Ramos (cell line): ENCODE results near the gene KRTAP5-6.

Experiments used
- in situ Hi-C: fragments of 300-500 bp; cut with MboI; formaldehyde crosslinking; loops from one replicate; pipeline ENCODE4 v1.14.3; 2022; ENCODE audit warnings: low sequenced_read_pairs; ENCODE audit not compliant: unreplicated experiment

Gene KRTAP5-6, protein sequence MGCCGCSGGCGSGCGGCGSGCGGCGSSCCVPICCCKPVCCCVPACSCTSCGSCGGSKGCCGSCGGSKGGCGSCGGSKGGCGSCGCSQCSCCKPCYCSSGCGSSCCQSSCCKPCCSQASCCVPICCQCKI

DNA sequence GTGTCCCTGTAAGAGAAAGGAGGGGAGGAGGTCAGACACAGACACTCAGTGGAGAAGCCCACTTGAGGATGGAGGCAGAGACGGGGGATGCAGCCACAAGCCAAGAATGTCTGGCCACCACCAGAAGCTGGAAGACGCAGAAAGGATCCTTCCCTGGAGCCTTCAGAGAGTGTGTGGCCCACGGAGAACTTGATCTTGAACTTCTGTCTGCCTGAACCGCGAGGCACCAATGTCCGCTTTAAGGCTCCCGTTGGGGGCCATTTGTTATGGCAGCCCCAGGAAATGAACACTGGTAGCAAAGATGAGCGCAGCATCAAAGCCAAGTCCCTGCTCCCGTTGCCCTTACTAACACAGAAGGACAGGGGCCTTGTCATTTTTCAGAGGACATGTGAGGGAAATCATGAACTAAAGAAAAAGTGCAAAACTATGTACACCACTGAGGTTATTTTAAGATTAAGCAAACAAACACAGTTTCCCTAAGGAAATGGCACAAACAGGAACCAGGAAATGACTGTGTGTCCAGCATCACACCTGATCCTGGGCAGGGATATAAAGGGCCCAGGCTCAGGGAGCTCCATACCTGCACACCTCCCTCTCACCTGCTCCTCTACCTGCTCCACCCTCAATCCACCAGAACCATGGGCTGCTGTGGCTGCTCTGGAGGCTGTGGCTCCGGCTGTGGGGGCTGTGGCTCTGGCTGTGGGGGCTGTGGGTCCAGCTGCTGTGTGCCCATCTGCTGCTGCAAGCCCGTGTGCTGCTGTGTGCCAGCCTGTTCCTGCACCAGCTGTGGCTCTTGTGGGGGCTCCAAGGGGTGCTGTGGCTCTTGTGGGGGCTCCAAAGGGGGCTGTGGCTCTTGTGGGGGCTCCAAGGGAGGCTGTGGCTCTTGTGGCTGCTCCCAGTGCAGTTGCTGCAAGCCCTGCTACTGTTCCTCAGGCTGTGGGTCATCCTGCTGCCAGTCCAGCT, at the start of gene KRTAP5-6:
KRTAP5-6 (plus strand) TSS at position 588 of the 963 bp plus-strand sequence; CDS start at position 639, 51 bp downstream.
- in situ Hi-C loops, result loop anchor here (10.0 kb wide), 2 partner anchors 108 to 458 kb away; no protein-coding TSS in a partner anchor

DNA sequence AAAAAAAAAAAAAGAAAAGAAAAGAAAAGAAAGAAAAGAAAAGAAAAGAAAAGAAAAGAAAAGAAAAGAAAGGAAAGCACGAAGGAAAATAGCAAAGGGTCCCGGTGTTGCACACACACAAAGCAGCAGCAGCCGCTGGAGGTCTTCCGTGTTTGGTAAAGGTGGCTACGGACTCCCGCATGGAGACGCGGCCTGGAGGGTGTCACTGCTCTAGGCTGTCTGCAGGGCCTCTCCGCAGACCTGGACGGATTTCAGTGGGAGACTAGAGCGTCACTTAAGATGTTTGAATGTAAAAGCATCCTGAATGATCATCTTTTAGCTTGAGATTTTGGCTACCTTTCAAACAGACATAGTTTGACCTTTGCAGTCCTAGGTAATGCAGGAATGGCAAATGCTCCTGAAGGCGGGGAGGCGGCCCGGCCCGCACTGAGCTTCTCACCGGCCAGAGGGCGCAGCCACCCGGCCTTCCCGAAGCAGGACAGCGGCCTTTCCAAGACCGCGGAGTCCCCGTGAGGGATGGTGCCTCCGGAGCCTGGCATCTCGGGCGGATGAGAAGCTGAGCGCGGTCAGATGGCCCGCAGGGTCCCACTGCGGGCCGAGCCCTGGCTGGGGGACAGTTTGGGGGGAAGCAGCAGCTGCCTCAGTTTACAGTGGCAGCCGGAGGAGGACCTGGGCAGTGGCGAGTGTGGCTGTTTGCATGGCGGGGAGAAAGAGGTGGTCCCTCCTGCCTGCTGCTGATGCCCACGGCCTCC, 48.9 kb upstream of the KRTAP5-6 start:
- in situ Hi-C loops, result no loop called here

DNA sequence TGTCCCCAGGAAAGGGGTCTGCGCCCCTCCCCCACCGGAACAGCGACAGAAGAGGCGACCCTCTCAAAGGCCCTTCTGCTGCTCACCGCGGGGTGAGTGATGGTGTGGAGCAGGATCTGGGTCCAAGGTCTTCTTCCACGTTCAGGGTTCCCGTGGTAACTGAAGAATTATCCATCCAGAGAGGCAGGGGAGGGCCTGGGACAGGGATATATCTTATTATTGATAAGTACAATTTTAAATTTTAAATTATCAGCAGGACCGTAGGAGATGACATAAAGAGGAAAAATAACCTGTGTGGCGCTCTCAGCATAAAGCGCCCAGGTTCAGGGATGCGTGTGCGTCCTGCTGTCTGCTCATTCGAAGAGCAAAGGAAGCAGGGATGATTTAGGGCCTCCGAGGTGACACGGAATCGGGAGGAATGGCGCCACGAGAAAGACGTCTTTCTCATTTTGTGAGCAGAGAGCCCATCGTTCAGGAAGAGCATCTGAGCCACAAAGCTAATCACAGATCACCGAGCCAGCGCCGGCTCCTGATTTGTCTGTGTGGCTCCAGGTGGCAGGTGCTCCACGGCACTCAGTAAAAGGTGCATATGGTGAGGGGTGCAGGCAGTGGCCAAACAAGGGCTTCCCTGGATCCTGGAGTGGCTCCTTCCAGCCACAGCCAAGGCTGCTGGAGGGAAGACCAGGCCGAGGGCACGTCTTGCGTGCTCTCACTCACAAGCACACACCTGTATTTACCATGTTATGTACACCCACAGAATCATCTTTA, 48.2 kb upstream of the KRTAP5-6 start:
- in situ Hi-C loops, result no loop called here

DNA sequence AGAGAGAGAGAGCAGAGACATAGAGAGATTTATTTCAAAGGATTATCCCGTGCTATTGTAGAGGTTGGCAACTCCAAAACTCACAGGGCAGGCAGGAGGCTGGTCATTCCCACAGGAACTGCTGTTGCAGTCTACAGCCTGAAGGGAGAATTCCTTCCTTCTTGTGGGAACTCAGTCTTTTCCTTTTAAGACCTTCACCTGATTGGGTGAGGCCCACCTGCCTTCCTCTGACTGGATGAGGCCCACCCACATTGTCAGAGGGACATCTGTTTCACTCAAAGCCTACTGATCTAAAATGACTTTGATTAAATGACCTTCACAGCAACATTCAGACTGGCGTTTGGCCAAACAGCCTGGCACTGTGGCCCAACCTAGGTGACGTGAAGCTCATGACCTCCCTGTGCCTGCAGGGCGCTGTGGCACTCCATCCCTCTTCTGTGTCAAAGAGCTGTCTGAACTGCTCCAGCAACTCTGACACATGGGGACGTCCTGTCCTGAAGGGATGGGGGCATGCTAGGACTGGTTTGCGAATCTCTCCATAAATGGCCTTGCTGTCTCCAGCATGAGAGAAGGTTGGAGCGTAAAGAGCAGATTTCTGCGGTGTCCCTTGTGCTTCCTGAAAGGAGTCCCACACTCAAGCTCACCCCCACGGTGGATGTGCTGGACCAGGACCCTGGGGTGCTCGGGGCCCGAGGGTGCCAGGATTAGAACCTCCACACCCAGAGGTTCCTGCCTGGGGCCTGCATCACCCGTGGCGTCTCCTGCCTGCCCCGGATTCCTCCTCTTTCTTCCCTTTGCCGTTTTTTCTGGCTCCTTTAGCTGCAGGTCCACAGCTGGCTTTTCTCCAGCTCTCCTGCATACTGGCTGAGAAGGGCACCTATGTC, 46.7 kb upstream of the KRTAP5-6 start:
- in situ Hi-C loops, result no loop called here

DNA sequence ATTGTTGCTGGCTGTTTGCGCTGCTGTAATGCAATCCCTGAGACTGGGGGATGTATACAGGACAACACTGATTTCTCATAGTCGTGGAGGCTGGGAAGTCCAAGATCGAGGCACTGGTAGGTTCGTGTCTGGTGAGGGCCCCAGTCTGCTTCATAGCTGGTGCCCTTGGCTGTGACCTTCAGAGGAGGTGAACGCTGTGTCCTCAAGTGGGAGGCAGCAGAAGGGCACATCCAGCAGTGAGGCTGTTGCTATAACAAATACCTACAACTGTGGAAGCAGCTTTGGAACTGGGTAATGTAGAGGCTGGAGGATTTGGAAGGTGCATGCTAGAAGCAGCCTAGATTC, 46.1 kb upstream of the KRTAP5-6 start:
- in situ Hi-C loops, result no loop called here

DNA sequence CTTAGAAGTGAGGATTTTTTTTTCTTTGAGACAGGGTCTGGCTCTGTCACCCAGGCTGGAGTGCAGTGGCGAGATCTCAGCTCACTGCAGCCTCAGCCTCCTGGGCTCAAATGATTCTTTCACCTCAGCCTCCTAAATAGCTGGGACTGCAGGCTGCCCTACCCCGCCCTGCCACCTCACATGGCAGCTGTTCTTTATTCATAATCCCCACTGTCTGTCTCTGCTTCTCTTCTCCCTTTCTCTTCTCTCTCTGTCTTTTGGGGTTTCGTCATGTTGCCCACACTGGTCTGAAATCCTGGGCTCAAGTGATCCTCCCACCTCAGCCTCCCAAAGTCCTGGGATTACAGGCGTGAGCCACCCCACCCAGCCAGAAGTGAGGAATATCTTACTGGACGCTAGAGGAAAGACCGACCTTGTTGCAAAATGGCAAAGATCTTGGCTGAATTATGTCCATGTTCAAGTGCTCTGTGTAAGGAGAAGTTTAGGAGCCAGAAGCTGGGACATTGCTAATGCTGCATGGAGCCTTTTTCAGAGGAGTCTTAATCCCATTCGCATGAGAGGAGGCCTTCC, 45.5 kb upstream of the KRTAP5-6 start:
- in situ Hi-C loops, result no loop called here

DNA sequence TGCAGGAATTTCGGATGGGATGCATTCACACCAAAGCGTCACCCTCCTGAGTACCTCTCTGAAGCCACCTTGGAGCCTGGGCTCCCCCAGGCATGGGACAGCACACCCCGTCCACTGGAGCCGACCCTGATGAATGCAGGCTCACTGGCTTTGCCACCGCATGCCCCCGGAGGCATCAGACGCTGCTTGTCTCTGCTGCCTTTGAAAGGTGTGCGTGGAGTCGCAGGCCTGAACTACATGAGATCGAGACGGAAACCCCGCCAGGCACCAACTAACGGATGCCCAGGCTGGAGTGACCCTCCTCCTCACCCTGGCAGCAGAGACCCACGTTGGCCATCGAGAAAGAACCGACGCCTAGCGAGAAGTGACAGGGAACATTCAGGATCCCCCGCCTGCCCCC, 45.0 kb upstream of the KRTAP5-6 start:
- in situ Hi-C loops, result no loop called here

DNA sequence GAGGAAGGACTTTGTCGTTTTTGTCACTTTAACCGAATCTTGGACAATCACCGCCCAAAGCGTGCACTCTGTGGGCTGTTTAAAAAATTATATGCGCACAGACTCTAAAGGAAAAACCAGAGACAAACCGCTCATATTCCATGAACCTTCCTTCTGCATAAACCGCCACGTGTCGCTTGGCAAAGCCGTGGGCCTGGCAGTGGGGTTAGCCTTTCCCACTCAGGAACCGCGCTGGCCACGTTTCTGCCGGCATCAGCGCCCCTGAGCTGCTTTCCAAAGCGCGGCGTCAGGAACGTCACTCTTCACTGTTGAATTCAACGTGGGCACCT, 44.6 kb upstream of the KRTAP5-6 start:
- in situ Hi-C loops, result no loop called here

DNA sequence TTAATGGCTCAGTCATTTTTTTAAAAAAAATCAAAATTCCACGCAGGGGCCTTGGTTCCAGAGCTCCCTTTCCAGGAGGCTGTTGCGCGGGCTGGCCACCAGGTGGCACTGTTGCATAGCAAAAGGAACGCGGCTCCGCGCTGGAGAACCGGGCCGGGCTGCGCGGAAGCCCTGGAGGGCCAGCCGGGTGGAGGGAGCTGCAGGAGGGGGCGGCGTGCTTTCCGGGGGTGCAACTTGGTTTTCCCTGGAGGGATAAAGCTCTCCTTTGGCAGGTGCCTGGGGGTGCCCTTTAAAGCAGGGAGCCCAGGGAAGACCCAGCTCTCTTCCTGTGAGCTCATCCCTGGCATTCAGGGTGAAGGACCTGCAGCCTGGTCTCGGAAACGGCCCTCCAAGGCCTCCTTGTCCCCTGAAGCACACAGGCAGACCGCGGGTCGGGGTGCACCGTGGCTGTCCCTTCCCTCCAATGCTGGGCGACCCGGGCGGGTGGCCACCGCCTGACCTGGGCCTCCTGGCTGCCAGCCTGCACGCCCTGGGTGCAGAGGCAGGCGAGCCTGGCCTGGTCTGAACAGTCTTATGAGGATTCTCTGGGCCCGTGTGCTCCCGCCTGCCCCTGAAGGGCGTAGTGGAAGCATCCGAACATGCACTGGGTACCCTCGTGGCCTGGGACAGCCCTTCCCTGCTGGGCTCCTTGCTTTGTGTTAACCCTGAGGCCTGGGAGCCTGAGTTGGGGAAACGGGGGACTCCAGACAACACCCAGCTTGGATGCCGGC, 44.0 kb upstream of the KRTAP5-6 start:
- in situ Hi-C loops, result no loop called here

DNA sequence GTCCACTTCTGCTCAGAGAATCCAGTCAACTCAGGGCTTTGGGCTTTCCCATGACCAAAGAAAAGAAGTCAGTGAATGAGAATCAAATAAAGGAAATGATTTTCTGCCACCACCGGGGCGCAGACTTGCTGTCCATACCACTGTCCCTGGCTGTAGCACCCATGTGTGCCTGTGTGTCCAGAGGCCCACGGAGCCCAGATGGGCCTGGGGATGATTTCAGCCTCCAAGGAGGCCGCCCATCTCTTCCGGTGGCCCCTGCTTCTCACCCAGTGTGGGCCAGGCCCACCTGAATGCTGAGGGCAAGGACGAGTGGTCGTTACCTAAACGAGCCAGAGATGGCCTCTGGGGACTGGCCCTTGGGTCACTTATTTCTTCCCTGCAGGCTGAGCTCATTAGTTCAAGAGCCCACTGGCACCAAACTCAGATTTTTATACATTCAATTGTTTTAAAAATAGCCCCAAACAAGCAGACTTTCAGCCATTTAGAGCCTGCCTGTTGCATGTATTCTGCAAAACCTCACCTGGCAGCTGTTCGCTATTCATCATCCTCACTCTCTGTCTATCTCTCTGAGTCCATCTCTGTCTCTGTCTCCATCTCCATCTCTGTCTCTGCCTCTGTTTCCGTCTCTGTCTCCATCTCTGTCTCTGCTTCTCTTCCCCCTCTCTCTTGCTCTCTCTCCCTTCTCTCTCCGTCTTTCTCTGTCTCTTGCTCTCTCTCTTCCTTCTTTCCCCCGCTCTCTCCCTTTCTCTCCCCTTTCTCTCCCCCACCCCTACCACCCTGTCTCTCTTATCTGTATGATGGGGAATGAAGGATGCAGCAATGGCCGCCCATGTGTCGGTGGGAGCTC, 43.2 kb upstream of the KRTAP5-6 start:
- in situ Hi-C loops, result no loop called here

DNA sequence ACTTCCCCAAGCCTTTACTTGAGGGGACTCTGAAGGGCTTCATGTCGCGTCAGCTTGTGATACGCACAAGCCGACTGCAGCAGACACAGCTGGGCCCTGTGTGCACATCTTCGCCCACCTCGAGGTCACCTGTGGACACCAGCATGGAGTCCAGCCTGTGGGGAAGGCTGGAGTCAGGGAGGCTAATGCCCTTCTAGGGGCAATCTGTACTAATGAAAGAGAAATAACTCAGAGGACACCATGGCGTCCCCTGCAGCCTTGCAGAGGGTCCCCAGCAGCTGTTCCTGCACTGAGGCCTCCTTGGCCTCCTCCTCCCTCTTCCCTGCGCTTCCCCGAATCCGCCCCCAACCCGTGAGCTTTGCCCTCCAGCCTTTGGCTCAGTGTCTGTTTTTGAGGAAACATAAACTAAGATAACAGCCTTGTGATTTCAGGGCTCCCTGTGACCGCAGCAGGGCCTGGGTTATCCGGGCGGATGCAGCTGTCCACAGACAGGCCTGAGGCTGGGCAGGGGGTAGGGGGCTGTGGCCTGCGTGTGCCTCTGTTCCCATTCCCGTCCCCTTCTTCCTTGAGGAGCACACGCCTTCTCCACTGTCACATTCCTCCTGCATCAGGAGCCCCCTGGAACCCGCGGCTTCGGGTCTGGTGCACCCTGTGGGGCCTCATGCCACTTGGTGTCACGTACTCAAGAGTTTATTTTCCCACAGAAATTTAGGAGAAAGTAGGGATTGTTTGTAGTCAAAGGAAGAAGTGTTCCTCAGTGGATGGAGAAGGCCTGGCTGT, 42.4 kb upstream of the KRTAP5-6 start:
- in situ Hi-C loops, result no loop called here

DNA sequence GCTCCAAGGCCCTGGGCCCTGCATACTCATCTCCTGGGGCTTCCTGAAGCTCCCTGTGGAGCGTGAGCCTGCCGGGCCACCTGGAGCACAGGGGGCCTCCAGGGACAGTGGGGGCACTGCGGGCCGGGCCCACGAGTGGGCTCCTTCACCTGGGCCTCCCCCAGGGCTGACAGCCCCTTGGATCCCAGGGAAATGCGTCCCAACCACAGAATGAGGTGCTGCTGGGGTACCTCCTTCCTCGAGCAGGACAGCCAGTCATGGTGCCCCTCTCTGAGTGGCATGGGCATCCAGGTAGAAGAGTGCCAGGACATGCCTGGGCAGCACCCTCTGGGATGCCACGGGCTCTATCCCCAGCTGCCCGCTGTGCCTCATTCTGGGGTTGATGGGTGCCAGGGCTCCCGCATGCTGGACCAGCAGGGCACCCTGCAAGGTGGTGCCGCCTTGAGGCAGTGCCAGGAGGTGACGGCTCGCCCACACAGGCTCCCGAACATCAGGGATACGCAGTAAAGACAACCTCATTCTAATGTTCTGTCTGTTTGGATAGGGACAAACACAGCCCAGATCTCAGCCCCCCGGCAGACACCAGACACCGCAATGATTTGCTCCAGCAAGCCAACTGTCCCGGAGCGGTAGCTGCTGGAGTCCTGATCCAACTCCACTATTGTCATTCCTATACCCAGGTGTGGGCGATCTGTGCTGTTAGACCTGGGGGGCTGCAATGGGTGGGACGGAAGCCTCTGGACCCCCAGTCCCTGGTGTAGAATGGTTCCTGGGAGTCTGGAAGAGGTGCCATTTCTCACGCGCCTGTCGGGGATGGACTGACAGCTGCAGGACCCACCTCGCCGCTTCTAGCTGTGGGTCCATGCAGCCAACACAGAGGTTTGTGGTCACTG, 41.6 kb upstream of the KRTAP5-6 start:
- in situ Hi-C loops, result no loop called here

DNA sequence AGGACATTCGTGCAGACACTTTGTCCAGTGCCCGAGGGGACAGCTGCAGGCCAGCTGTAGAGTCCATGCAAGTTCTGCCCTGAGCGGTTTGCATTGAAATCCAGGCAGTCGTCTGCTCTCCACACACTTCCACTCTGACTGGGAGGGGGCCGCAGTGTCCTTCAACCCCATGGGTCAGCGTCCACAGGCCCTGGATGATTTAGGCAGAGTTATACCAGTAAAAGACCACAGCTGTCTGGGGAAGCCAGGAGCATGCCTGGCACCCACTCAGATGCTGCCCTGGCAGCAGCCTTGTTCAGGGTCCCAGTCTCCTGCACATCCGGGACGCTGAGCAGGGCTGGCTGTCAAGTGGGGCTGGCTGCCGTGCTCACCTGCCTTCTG, 40.9 kb upstream of the KRTAP5-6 start:
- in situ Hi-C loops, result no loop called here

DNA sequence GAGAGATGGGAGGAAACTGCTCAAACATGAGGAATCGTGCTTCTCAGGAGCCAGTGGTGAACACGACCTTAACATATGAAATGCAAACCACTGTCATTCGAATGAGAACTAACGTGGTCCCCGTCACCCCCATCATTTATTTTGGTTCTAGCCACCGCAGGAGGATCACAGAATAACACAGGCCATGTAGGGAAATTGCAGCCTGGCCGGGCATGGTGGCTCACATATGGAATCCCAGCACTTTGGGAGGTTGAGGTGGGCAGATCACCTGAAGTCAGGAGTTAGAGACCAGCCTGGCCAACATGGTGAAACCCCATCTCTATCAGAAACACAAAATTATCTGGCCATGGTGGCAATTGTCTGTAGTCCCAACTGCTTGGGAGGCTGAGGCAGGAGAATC, 40.3 kb upstream of the KRTAP5-6 start:
- in situ Hi-C loops, result no loop called here

DNA sequence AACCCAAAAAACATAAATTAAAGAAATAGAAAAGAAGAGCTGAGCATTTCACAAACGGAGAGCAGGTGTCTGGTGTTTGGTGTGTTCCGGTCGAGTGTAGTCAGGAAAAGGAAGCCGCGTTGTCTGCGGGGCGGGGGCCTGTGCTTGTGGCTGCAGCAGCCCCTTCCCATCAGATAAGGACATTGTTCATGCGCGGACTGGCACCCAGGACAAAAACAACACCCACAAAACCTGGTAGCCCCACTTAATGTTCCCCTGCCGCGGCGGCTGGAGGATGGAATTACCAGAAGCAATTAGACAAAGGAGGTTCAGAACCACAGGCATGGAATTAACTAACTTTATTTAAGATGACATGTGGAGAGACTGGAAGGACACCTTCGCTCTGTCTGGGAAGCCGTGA, 37.5 kb upstream of the KRTAP5-6 start:
- in situ Hi-C loops, result no loop called here
